Gastroesophageal sphincter (tissue), 3 donors: ENCODE data around the gene SGMS1.

Source experiments
- CTCF ChIP-seq, 4 experiments: fragments of 200-600 bp in 2 of 4; fragments of 450-650 bp in 2 of 4; sonication (generic) in 1 of 4; IDR thresholded peaks; one replicate each; pipeline ENCODE4 v1.5.1; 2017 to 2019; ENCODE audit warnings: antibody characterized with exemption in 4 of 4, mild to moderate bottlenecking in 2 of 4, moderate library complexity in 2 of 4
- POLR2A ChIP-seq, 2 donors: fragments of 450-650 bp; IDR thresholded peaks; one replicate each; pipeline ENCODE4 v1.6.1; 2017; ENCODE audit warnings: antibody characterized with exemption in 2 of 2, mild to moderate bottlenecking in 2 of 2, moderate library complexity in 1 of 2
- POLR2AphosphoS5 ChIP-seq: sonication (generic); formaldehyde crosslinking; IDR thresholded peaks from one replicate; pipeline ENCODE4 v1.6.1; 2017; ENCODE audit warnings: antibody characterized with exemption

- peak; percentile 36 to 71 (median 54) for TF ChIP-seq CTCF (IDR thresholded peaks at IDR 0.05)
- no peak for TF ChIP-seq POLR2AphosphoS5
- no peak for TF ChIP-seq POLR2A (IDR thresholded peaks at IDR 0.05)
These were observed 29.4 kb upstream of the SGMS1 start for GRCh38 chr10:50653142-50653541.
